Measurements from ENCODE around the gene ECD.

- TF ChIP-seq CTCF (conservative IDR thresholded peaks at IDR 0.05; ENCODE audit: low read length) (no peak), EZH2phosphoT487 (IDR thresholded peaks at IDR 0.05; ENCODE audit: borderline replicate concordance) (no peak)
Measured at GRCh38 chr10:73168465-73168803, 626 bp upstream of the ECD start.

Measured in Loucy (cell line).